Liver (tissue), 9 donors: ENCODE results near the gene TRIM14. TPM values are rescaled to one million over a fixed set of nuclear protein-coding genes. Genes with fewer than 3 reads are reported as not detected.
A peak's percentile ranks its signal among the peaks of the same experiment; 100 is the strongest.

Experiments
- DNase-seq: peaks from one replicate; pipeline ENCODE4 v3.0.0-alpha.2; 2017; ENCODE audit warnings: low spot score
- H3K27ac ChIP-seq, 2 donors: one replicate each; pipeline ENCODE4 v1.7.0; 2013; ENCODE audit warnings: inconsistent platforms in 2 of 2, low read length in 2 of 2, control low read depth in 1 of 2, low read depth in 1 of 2, mild to moderate bottlenecking in 1 of 2
- H3K27me3 ChIP-seq, 4 donors: one replicate each; pipeline versions ENCODE4 v1.6.1 to v1.7.0; 2013; ENCODE audit warnings: low read length in 3 of 4, inconsistent platforms in 1 of 4, mild to moderate bottlenecking in 1 of 4, moderate library complexity in 1 of 4; ENCODE audit not compliant: control insufficient read depth in 4 of 4, insufficient read depth in 4 of 4
- H3K36me3 ChIP-seq, 4 donors: one replicate each; pipeline versions ENCODE4 v1.6.1 to v1.7.0; 2013; ENCODE audit warnings: low read length in 3 of 4, mild to moderate bottlenecking in 3 of 4, low read depth in 1 of 4, moderate library complexity in 1 of 4; ENCODE audit not compliant: control insufficient read depth in 4 of 4, insufficient read depth in 3 of 4
- H3K4me1 ChIP-seq, 4 donors: one replicate each; pipeline versions ENCODE4 v1.6.1 to v1.7.0; 2013; ENCODE audit warnings: low read length in 3 of 4, mild to moderate bottlenecking in 3 of 4, moderate library complexity in 1 of 4; ENCODE audit not compliant: control insufficient read depth in 4 of 4, insufficient read depth in 4 of 4
- H3K4me3 ChIP-seq, 3 donors: one replicate each; pipeline versions ENCODE4 v1.6.1 to v1.7.0; 2013; ENCODE audit warnings: low read length in 3 of 3, control low read depth in 1 of 3, low read depth in 1 of 3, mild to moderate bottlenecking in 1 of 3
- H3K9ac ChIP-seq, 2 donors: one replicate each; pipeline ENCODE4 v1.7.0; 2013; ENCODE audit warnings: low read length in 2 of 2, mild to moderate bottlenecking in 2 of 2, moderate library complexity in 2 of 2, control low read depth in 1 of 2, low read depth in 1 of 2
- H3K9me3 ChIP-seq, 4 donors: one replicate each; pipeline versions ENCODE4 v1.6.1 to v1.7.0; 2013; ENCODE audit warnings: low read length in 3 of 4; ENCODE audit not compliant: control insufficient read depth in 4 of 4
- ATF3 ChIP-seq: IDR thresholded peaks from 2 replicates; pipeline ENCODE4 v1.6.1; 2016; ENCODE audit warnings: antibody characterized with exemption
- CTCF ChIP-seq: fragments of 150-350 bp; IDR thresholded peaks from 2 replicates; pipeline ENCODE4 v1.5.1; 2017; ENCODE audit warnings: improper control_type of control experiment, low read depth, low read length; ENCODE audit not compliant: missing input control
- EGR1 ChIP-seq, 2 donors: IDR thresholded peaks; 2 replicates each; pipeline ENCODE4 v1.6.1; 2016 to 2018; ENCODE audit warnings: antibody characterized with exemption in 2 of 2, low read depth in 2 of 2
- FOXA1 ChIP-seq: IDR thresholded peaks from 2 replicates; pipeline ENCODE4 v1.6.1; 2016; ENCODE audit warnings: antibody characterized with exemption
- FOXA2 ChIP-seq: IDR thresholded peaks from 2 replicates; pipeline ENCODE4 v1.6.1; 2016; ENCODE audit warnings: antibody characterized with exemption
- GABPA ChIP-seq, 2 donors: IDR thresholded peaks in 1 of 2; conservative IDR thresholded peaks in 1 of 2; 2 replicates each; pipeline ENCODE4 v1.6.1; 2016; ENCODE audit warnings: antibody characterized with exemption in 2 of 2, mild to moderate bottlenecking in 1 of 2, moderate library complexity in 1 of 2
- HNF4A ChIP-seq, 2 donors: conservative IDR thresholded peaks; 2 replicates each; pipeline ENCODE4 v1.6.1; 2016; ENCODE audit warnings: antibody characterized with exemption in 2 of 2, mild to moderate bottlenecking in 2 of 2
- HNF4G ChIP-seq: IDR thresholded peaks from 2 replicates; pipeline ENCODE4 v1.6.1; 2016; ENCODE audit warnings: antibody characterized with exemption
- JUND ChIP-seq, 2 donors: IDR thresholded peaks; 2 replicates each; pipeline ENCODE4 v1.6.1; 2016; ENCODE audit warnings: antibody characterized with exemption in 2 of 2
- MAX ChIP-seq: IDR thresholded peaks from 2 replicates; pipeline ENCODE4 v1.6.1; 2016; ENCODE audit warnings: antibody characterized with exemption
- NR2F2 ChIP-seq: IDR thresholded peaks from 2 replicates; pipeline ENCODE4 v1.6.1; 2016; ENCODE audit warnings: antibody characterized with exemption
- RAD21 ChIP-seq, 2 donors: IDR thresholded peaks; 2 replicates each; pipeline ENCODE4 v1.6.1; 2016; ENCODE audit warnings: antibody characterized with exemption in 2 of 2, mild to moderate bottlenecking in 2 of 2
- REST ChIP-seq: IDR thresholded peaks from 2 replicates; pipeline ENCODE4 v1.6.1; 2016; ENCODE audit warnings: antibody characterized with exemption, mild to moderate bottlenecking
- RXRA ChIP-seq, 2 donors: IDR thresholded peaks; 2 replicates each; pipeline ENCODE4 v1.6.1; 2017 to 2018; ENCODE audit warnings: antibody characterized with exemption in 2 of 2, mild to moderate bottlenecking in 1 of 2
- SP1 ChIP-seq: IDR thresholded peaks from 2 replicates; pipeline ENCODE4 v1.6.1; 2018; ENCODE audit warnings: antibody characterized with exemption, mild to moderate bottlenecking
- TAF1 ChIP-seq: conservative IDR thresholded peaks from 2 replicates; pipeline ENCODE4 v1.6.1; 2016; ENCODE audit warnings: antibody characterized with exemption, mild to moderate bottlenecking
- YY1 ChIP-seq: IDR thresholded peaks from 2 replicates; pipeline ENCODE4 v1.6.1; 2016; ENCODE audit warnings: antibody characterized with exemption, mild to moderate bottlenecking
- ZBTB33 ChIP-seq: IDR thresholded peaks from 2 replicates; pipeline ENCODE4 v1.6.1; 2016; ENCODE audit warnings: antibody characterized with exemption
- WGBS: extraction: QIAGEN DNeasy Blood & Tissue Kit; methylation state at CpG from one replicate; pipeline ENCODE4 v1.1.7; 2013; 5-methylcytosine and 5-hydroxymethylcytosine counted together
- polyA plus RNA-seq, 2 donors: library from polyadenylated mRNA; stranded (reverse) in 1 of 2; unstranded in 1 of 2; fragments of 200-250 nt in 1 of 2; fragments of >200 nt in 1 of 2; fragmentation: Nextera tagmentation in 1 of 2; extraction: Ambion mirVana in 1 of 2; gene quantifications; one replicate each; pipeline versions ENCODE4 v1.2.1 to v1.2.3, GENCODE V29; 2013 to 2015
- total RNA-seq, 2 donors: library from RNA; depleted of rRNA; stranded (reverse); fragments of >200 nt; gene quantifications; one replicate each; pipeline ENCODE4 v1.2.3, GENCODE V29; 2014
- donor health status: healthy.
- donor health status: healthy.
- donor health status: healthy.
- donor health status: healthy.
- donor health status: healthy.

Gene TRIM14
- total and polyA plus RNA-seq, 4 donors = 15.2 to 22.0 (median 17.8) TPM

GRCh38 chr9:98158071-98158831 is 39.2 kb upstream of the TRIM14 start:
- 24% methylated on average over 4 of the region's 4 CpGs for WGBS
- H3K36me3 ChIP-seq = peaks cover 0 to 3% (median 0%) of the 10 kb centered on the region in 4 donors
- no peaks in the 10 kb centered on the region for H3K27me3 ChIP-seq
- peaks cover 4 to 21% (median 14%) of the 10 kb centered on the region in 4 donors for H3K4me1 ChIP-seq
- TF ChIP-seq REST = no peak
- peak; percentile 63 for TF ChIP-seq SP1
- TF ChIP-seq JUND (IDR thresholded peaks at IDR 0.05) = peak; percentile 58 to 78
- TF ChIP-seq YY1 = peak; percentile 26
- TF ChIP-seq NR2F2 = no peak
- TF ChIP-seq MAX = peak; percentile 58
- TF ChIP-seq GABPA (IDR thresholded peaks at IDR 0.05 in 1 of 2, conservative IDR thresholded peaks at IDR 0.05 in 1 of 2) = no peak
- TF ChIP-seq EGR1 (IDR thresholded peaks at IDR 0.05; ENCODE audit: low read depth in 2 of 2) = peak in 1 of 2 donors; percentile 32
- TF ChIP-seq TAF1 = no peak
- TF ChIP-seq FOXA1 = peak; percentile 96
- TF ChIP-seq HNF4A (conservative IDR thresholded peaks at IDR 0.05) = peak; percentile 82 to 83
- TF ChIP-seq HNF4G = peak; percentile 9
- peak; percentile 98 for TF ChIP-seq FOXA2
- peak; percentile 74 to 83 for TF ChIP-seq RXRA (IDR thresholded peaks at IDR 0.05)
- no peak for TF ChIP-seq ZBTB33
- TF ChIP-seq RAD21 (IDR thresholded peaks at IDR 0.05) = peak; percentile 41 to 70
- TF ChIP-seq CTCF = no peak
- no peak for TF ChIP-seq ATF3
- H3K4me3 ChIP-seq = no peak overlapping the region
- H3K9me3 ChIP-seq = no peaks in the 10 kb centered on the region
- H3K27ac ChIP-seq = peak overlapping the region in 1 of 2 donors; percentile 51
- peak; percentile 52 for DNase-seq
- H3K9ac ChIP-seq = no peak overlapping the region
